Muscle layer of duodenum (tissue), 2 donors: Measurements from ENCODE around the gene SMTNL2.

ENCODE experiments used
- H3K27ac ChIP-seq: one replicate; pipeline ENCODE4 v1.7.0; 2013; ENCODE audit warnings: mild to moderate bottlenecking, low read length
- H3K27me3 ChIP-seq: one replicate; pipeline ENCODE4 v1.7.0; 2013; ENCODE audit warnings: low read depth, mild to moderate bottlenecking, control low read depth, low read length
- H3K36me3 ChIP-seq, 2 donors: one replicate each; pipeline ENCODE4 v1.7.0; 2013; ENCODE audit warnings: low read length in 2 of 2, control low read depth in 1 of 2, mild to moderate bottlenecking in 1 of 2; ENCODE audit not compliant: insufficient read depth in 2 of 2, control insufficient read depth in 1 of 2
- H3K4me1 ChIP-seq, 2 donors: one replicate each; pipeline ENCODE4 v1.7.0; 2013; ENCODE audit warnings: low read length in 2 of 2, mild to moderate bottlenecking in 2 of 2, control low read depth in 1 of 2, moderate library complexity in 1 of 2; ENCODE audit not compliant: insufficient read depth in 2 of 2, control insufficient read depth in 1 of 2
- H3K4me3 ChIP-seq, 2 donors: one replicate each; pipeline ENCODE4 v1.7.0; 2013; ENCODE audit warnings: low read length in 2 of 2, low read depth in 1 of 2, mild to moderate bottlenecking in 1 of 2
- H3K9me3 ChIP-seq, 2 donors: one replicate each; pipeline ENCODE4 v1.7.0; 2013; ENCODE audit warnings: low read length in 2 of 2, control low read depth in 1 of 2, mild to moderate bottlenecking in 1 of 2; ENCODE audit not compliant: control insufficient read depth in 1 of 2
- donor health status: healthy.

The SMTNL2 gene

GRCh38 chr17:4555873-4556759, 28.2 kb upstream of the SMTNL2 start:
- peaks cover 20 to 25% of the 10 kb centered on the region in 2 donors for H3K36me3 ChIP-seq
- H3K4me3 ChIP-seq = peak overlapping the region; percentile 87 to 97

GRCh38 chr17:4556996-4557395, 27.3 kb upstream of the SMTNL2 start:
- Histone ChIP-seq H3K4me1 (peaks cover 16 to 22% of the 10 kb centered on the region in 2 donors), H3K27me3 (no peaks in the 10 kb centered on the region), H3K9me3 (no peaks in the 10 kb centered on the region), H3K36me3 (peaks cover 15 to 20% of the 10 kb centered on the region in 2 donors), H3K27ac (no peak overlapping the region), H3K4me3 (no peak overlapping the region)

More at GRCh38 chr17:4555873-4556759, 28.2 kb upstream of the SMTNL2 start:
- no peaks in the 10 kb centered on the region for H3K27me3 ChIP-seq
- H3K4me1 ChIP-seq = peaks cover 14 to 22% of the 10 kb centered on the region in 2 donors
- H3K27ac ChIP-seq = peak overlapping the region; percentile 88
- no peaks in the 10 kb centered on the region for H3K9me3 ChIP-seq

GRCh38 chr17:4557626-4558346, 26.5 kb upstream of the SMTNL2 start:
- Histone ChIP-seq H3K9me3 (no peaks in the 10 kb centered on the region), H3K4me1 (peaks cover 21 to 22% of the 10 kb centered on the region in 2 donors), H3K4me3 (no peak overlapping the region), H3K36me3 (peaks cover 10 to 13% of the 10 kb centered on the region in 2 donors), H3K27ac (no peak overlapping the region), H3K27me3 (no peaks in the 10 kb centered on the region)

- Histone ChIP-seq H3K27ac (no peak overlapping the region), H3K4me1 (peaks cover 22 to 25% of the 10 kb centered on the region in 2 donors), H3K36me3 (peaks cover 5 to 6% of the 10 kb centered on the region in 2 donors), H3K9me3 (no peaks in the 10 kb centered on the region), H3K4me3 (no peak overlapping the region), H3K27me3 (no peaks in the 10 kb centered on the region)
These were observed 25.9 kb upstream of the SMTNL2 start for GRCh38 chr17:4558347-4558971.

- Histone ChIP-seq H3K27ac (peak overlapping the region; percentile 63), H3K27me3 (no peaks in the 10 kb centered on the region), H3K4me1 (peaks cover 14 to 19% of the 10 kb centered on the region in 2 donors), H3K36me3 (no peaks in the 10 kb centered on the region), H3K4me3 (peak overlapping the region in 1 of 2 donors; percentile 50), H3K9me3 (no peaks in the 10 kb centered on the region)
These were observed 25.1 kb upstream of the SMTNL2 start for GRCh38 chr17:4559139-4559791.

- no peaks in the 10 kb centered on the region for H3K27me3 ChIP-seq
- peak overlapping the region; percentile 63 for H3K27ac ChIP-seq
- H3K4me1 ChIP-seq = peaks cover 8 to 16% of the 10 kb centered on the region in 2 donors
- H3K36me3 ChIP-seq = no peaks in the 10 kb centered on the region
- no peaks in the 10 kb centered on the region for H3K9me3 ChIP-seq
- peak overlapping the region in 1 of 2 donors; percentile 50 for H3K4me3 ChIP-seq
These were observed 24.4 kb upstream of the SMTNL2 start for GRCh38 chr17:4559966-4560365.

GRCh38 chr17:4560421-4560820, 23.9 kb upstream of the SMTNL2 start, which contains the start of gene GGT6:
Gene GGT6, minus strand, starts transcription at chr17:4560577. Its CDS starts 56 bp downstream, at chr17:4560521.
- Histone ChIP-seq H3K9me3 (no peaks in the 10 kb centered on the region), H3K27me3 (no peaks in the 10 kb centered on the region), H3K36me3 (no peaks in the 10 kb centered on the region), H3K4me1 (peaks cover 8 to 16% of the 10 kb centered on the region in 2 donors), H3K4me3 (peak within 1 kb of the TSS in 1 of 2 donors; percentile 50), H3K27ac (peak within 1 kb of the TSS; percentile 63)

- H3K36me3 ChIP-seq = no peaks in the 10 kb centered on the region
- H3K4me3 ChIP-seq = no peak overlapping the region
- no peaks in the 10 kb centered on the region for H3K9me3 ChIP-seq
- H3K27me3 ChIP-seq = no peaks in the 10 kb centered on the region
- H3K4me1 ChIP-seq = peaks cover 4 to 14% of the 10 kb centered on the region in 2 donors
- no peak overlapping the region for H3K27ac ChIP-seq
These were observed 23.5 kb upstream of the SMTNL2 start for GRCh38 chr17:4560837-4561256.

GRCh38 chr17:4562015-4562969, 22.0 kb upstream of the SMTNL2 start:
- peak overlapping the region; percentile 45 for H3K27ac ChIP-seq
- peaks cover 4 to 11% of the 10 kb centered on the region in 2 donors for H3K4me1 ChIP-seq
- peak overlapping the region in 1 of 2 donors; percentile 18 for H3K4me3 ChIP-seq
- no peaks in the 10 kb centered on the region for H3K27me3 ChIP-seq
- H3K9me3 ChIP-seq = no peaks in the 10 kb centered on the region
- H3K36me3 ChIP-seq = no peaks in the 10 kb centered on the region
